ENCODE data around the gene POLR2M. TPM values are rescaled to one million over a fixed set of nuclear protein-coding genes. Genes with fewer than 3 reads are reported as not detected.

Gene POLR2M
- total and polyA plus RNA-seq, 2 donors (not counting 3 experiments of a cell fraction or from before 2014, with no cell fraction given): 38.4 to 42.5 TPM

DNA sequence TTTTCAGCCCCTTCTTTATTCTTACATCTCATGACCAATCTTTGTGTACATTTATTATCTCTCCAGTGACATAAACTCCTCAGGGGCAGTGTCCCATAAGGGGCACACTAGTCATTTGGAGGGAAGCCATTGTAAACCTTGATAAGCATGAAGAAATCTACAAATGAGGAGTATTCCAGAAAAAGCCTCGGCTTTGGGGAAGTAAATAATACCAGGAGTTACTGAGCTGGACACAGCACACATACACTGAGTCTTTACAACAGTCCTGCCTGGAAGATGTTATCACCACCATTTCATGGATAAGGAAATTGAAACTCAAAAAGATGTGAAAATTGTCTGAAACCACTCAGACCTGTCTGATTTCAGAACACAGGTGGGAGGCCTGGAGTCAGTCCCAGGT lies 15.4 kb upstream of the POLR2M start:
- intact Hi-C loops (cut with micrococcal nuclease): no loop called here
- FAIRE-seq (no peak), DNase-seq (ENCODE audit: low read depth, low spot score) (no peak)
- Histone ChIP-seq H2AFZ (ENCODE audit: low read depth, low read length) (no peak overlapping the region), H3K9me1 (replicated peaks; ENCODE audit: control insufficient read depth, extremely low read depth, insufficient read depth, low read length) (no peaks in the 10 kb centered on the region), H3K9me3 (replicated peaks; ENCODE audit: control insufficient read depth, insufficient read depth, low read length) (no peaks in the 10 kb centered on the region), H3K27me3 (ENCODE audit: control insufficient read depth in 2 of 2, insufficient read depth in 2 of 2, low read length in 2 of 2) (no peaks in the 10 kb centered on the region), H3K4me2 (ENCODE audit: insufficient read depth, low read length) (no peak overlapping the region), H4K20me1 (replicated peaks; ENCODE audit: control insufficient read depth, extremely low read depth, insufficient read depth, low read length) (no peaks in the 10 kb centered on the region), H3K4me3 (replicated peaks in 1 of 3; ENCODE audit: insufficient read depth in 1 of 3, low read depth in 1 of 3, low read length in 3 of 3) (no peak overlapping the region), H3K9ac (replicated peaks; ENCODE audit: extremely low read depth, insufficient read depth, low read length) (no peak overlapping the region), H3K79me2 (ENCODE audit: control insufficient read depth, insufficient read depth, low read length) (no peaks in the 10 kb centered on the region), H3K4me1 (ENCODE audit: control insufficient read depth, extremely low read depth, insufficient read depth, low read length) (peaks cover 19% of the 10 kb centered on the region), H3K36me3 (ENCODE audit: control insufficient read depth in 2 of 2, extremely low read depth in 1 of 2, insufficient read depth in 2 of 2, low read length in 2 of 2) (no peaks in the 10 kb centered on the region), H3K27ac (ENCODE audit: insufficient read depth, low read depth, low read length) (no peak overlapping the region)
- dilution Hi-C loops (cut with MboI; ENCODE audit: extremely low pct_ligation_motif_present, low sequenced_read_pairs): no loop called here
- ChIA-PET POLR2A (no interaction called here), CTCF (no interaction called here)
- no TSS peak for BruUV-seq (replicated peaks)
- TF ChIP-seq, protein P1, sequence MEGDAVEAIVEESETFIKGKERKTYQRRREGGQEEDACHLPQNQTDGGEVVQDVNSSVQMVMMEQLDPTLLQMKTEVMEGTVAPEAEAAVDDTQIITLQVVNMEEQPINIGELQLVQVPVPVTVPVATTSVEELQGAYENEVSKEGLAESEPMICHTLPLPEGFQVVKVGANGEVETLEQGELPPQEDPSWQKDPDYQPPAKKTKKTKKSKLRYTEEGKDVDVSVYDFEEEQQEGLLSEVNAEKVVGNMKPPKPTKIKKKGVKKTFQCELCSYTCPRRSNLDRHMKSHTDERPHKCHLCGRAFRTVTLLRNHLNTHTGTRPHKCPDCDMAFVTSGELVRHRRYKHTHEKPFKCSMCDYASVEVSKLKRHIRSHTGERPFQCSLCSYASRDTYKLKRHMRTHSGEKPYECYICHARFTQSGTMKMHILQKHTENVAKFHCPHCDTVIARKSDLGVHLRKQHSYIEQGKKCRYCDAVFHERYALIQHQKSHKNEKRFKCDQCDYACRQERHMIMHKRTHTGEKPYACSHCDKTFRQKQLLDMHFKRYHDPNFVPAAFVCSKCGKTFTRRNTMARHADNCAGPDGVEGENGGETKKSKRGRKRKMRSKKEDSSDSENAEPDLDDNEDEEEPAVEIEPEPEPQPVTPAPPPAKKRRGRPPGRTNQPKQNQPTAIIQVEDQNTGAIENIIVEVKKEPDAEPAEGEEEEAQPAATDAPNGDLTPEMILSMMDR (IDR thresholded peaks at IDR 0.05; ENCODE audit: extremely low read depth in 1 of 2, insufficient read depth in 1 of 2, low read depth in 1 of 2, low read length in 2 of 2): no peak
- no peak for TF ChIP-seq JUN (IDR thresholded peaks at IDR 0.05; ENCODE audit: borderline replicate concordance, insufficient read depth, insufficient read length, low read depth)
- TF ChIP-seq, protein P2, sequence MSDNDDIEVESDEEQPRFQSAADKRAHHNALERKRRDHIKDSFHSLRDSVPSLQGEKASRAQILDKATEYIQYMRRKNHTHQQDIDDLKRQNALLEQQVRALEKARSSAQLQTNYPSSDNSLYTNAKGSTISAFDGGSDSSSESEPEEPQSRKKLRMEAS (IDR thresholded peaks at IDR 0.05; ENCODE audit: insufficient read depth, insufficient read length): no peak
- TF ChIP-seq POLR2A (IDR thresholded peaks at IDR 0.05; ENCODE audit: low read depth, low read length): no peak
- no peak for TF ChIP-seq POLR2AphosphoS5 (IDR thresholded peaks at IDR 0.05; ENCODE audit: insufficient read depth, low read depth, low read length)
- TF ChIP-seq MYC (IDR thresholded peaks at IDR 0.05; ENCODE audit: low read depth, low read length): no peak
- TF ChIP-seq GATA2 (IDR thresholded peaks at IDR 0.05; ENCODE audit: insufficient read depth, insufficient read length, low read depth, low read length): no peak
- TF ChIP-seq EZH2 (IDR thresholded peaks at IDR 0.05; ENCODE audit: borderline replicate concordance, low read depth, low read length, severe bottlenecking): no peak
- no peak for TF ChIP-seq FOS (IDR thresholded peaks at IDR 0.05; ENCODE audit: borderline replicate concordance, insufficient read depth, low read length)
